GM12892 (cell line): Measurements from ENCODE around the gene CORT.

Experiments used
- POLR2A ChIP-seq: IDR thresholded peaks from 2 replicates; pipeline ENCODE4 v1.6.1; 2011; ENCODE audit warnings: low read depth, low read length, control low read depth
- TAF1 ChIP-seq: IDR thresholded peaks from 2 replicates; pipeline ENCODE4 v1.6.1; 2011; ENCODE audit warnings: low read depth, mild to moderate bottlenecking, control low read depth, low read length, borderline replicate concordance

- TF ChIP-seq POLR2A: no peak
- TF ChIP-seq TAF1: no peak
These were observed 45.6 kb downstream of the CORT start for GRCh38 chr1:10495475-10495817.
